Articular chondrocyte of knee joint (primary cell): ENCODE results near the gene ITGB3BP. TPM values are rescaled to one million over a fixed set of nuclear protein-coding genes. Genes with fewer than 3 reads are reported as not detected.

Experiments used
- small RNA-seq: library from RNA; depleted of rRNA; stranded (forward); fragments of <200 nt; gene quantifications from one replicate; pipeline ENCODE3, GENCODE V24; 2012
- total RNA-seq: library from RNA; depleted of rRNA; stranded (reverse); fragments of >200 nt; gene quantifications from 2 replicates; pipeline ENCODE4 v1.2.3, GENCODE V29; 2012

ITGB3BP gene, protein sequence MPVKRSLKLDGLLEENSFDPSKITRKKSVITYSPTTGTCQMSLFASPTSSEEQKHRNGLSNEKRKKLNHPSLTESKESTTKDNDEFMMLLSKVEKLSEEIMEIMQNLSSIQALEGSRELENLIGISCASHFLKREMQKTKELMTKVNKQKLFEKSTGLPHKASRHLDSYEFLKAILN
- total RNA-seq: 22.0 and 37.8 TPM in 2 replicates

DNA sequence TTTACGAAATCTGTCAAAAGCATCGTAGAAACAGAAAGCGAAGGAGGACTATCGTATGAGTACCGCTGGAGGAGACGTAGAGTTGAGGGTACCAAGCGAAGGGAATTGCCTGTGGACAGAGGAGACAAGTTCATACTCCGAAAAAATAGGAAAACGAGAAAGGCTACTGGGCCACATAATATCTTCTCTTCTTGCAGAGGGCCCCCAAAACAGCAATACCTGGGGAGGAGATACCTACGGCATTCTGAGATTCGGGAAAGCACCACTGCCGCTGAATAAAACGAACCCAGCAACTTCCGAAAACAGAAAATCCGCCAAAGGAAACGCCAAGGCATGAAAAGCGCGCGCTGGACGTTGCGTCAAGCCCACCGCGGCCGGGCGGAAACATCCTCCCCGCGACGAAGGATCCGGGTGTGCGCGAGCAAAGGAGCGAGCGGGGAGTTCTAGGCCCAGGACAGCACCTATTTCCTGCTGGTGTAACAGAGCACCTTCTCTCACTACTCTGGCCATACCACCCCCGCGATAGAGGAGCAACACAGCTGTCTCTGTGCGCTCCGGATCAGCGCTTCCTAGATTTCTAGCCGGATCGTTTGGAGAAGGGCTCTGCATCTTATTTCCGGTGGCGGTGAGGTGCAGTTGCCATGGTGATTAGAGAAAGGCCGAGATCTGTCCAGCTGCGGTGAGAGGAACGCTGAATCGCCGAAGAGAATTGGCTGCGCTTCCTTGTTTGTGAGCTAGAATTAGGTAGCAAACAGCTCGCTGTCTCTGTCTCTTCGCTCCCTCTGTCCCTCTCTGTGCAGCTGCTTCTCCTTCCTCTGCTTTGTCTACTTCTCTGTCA, at the start of gene ITGB3BP, which contains the start of gene EFCAB7:
Gene ITGB3BP (minus strand): TSS at position 335 of the 838 bp plus-strand sequence. CDS start 92 bp downstream, at position 243.
Gene EFCAB7 (plus strand): TSS at position 635 of the 838 bp plus-strand sequence. CDS start 2,048 bp downstream, outside the sequence.

Small RNA genes lying within 50 kb of the gene (small RNA-seq; reads per million reads assigned to genes)
- gene RF02105 (not detected), gene RF02106 (not detected), gene RF02107 (not detected), gene RF02108 (not detected), gene RF02109 (not detected), gene RF02110 (not detected), gene RN7SL488P (not detected), gene RNU7-123P (not detected)

Other genes starting within 250 kb of the ITGB3BP start
- not detected in 2 replicates for gene FOXD3, start 200.7 kb downstream of the ITGB3BP start, total RNA-seq
- 12.3 and 14.7 TPM in 2 replicates for gene ALG6, start 155.6 kb downstream of the ITGB3BP start, total RNA-seq
- 12.0 and 14.7 TPM in 2 replicates for gene EFCAB7, start 300 bp upstream of the ITGB3BP start, total RNA-seq
- 120 and 133 TPM in 2 replicates for gene PGM1, start 70.2 kb upstream of the ITGB3BP start, total RNA-seq